Esophagus muscularis mucosa (tissue), 4 donors: ENCODE data around the gene RELB. TPM values are rescaled to one million over a fixed set of nuclear protein-coding genes. Genes with fewer than 3 reads are reported as not detected.

Experiments
- DNase-seq: peaks from one replicate; pipeline ENCODE4 v3.0.0-alpha.2; 2017; ENCODE audit errors: extremely low spot score
- H3K27ac ChIP-seq, 4 donors: fragments of 200-600 bp; sonication (generic); replicated peaks in 1 of 4; 1 replicate in 3 of 4; 2 replicates in 1 of 4; pipeline ENCODE4 v1.5.1; 2016 to 2019; ENCODE audit warnings: mild to moderate bottlenecking in 1 of 4
- H3K27me3 ChIP-seq, 4 donors: fragments of 200-600 bp; sonication (generic); one replicate each; pipeline versions ENCODE4 v1.5.1 to v1.6.0; 2016 to 2019
- H3K36me3 ChIP-seq, 4 donors: fragments of 200-600 bp; sonication (generic); one replicate each; pipeline ENCODE4 v1.5.1; 2016 to 2019
- H3K4me1 ChIP-seq, 4 donors: fragments of 200-600 bp; sonication (generic); one replicate each; pipeline ENCODE4 v1.5.1; 2016 to 2019
- H3K4me3 ChIP-seq, 4 donors: fragments of 200-600 bp; sonication (generic); 1 replicate in 2 of 4; 2 replicates in 2 of 4; pipeline ENCODE4 v1.5.1; 2016 to 2019; ENCODE audit warnings: mild to moderate bottlenecking in 4 of 4, moderate library complexity in 1 of 4
- H3K9me3 ChIP-seq, 4 donors: fragments of 200-600 bp; sonication (generic); 1 replicate in 3 of 4; 2 replicates in 1 of 4; pipeline ENCODE4 v1.5.1; 2016 to 2019
- EP300 ChIP-seq: sonication (generic); formaldehyde crosslinking; IDR thresholded peaks from one replicate; pipeline ENCODE4 v1.6.1; 2017; ENCODE audit warnings: antibody characterized with exemption
- POLR2A ChIP-seq: fragments of 450-650 bp; IDR thresholded peaks from one replicate; pipeline ENCODE4 v1.6.1; 2017; ENCODE audit warnings: antibody characterized with exemption, moderate library complexity, mild to moderate bottlenecking, low read depth
- POLR2AphosphoS5 ChIP-seq, 2 donors: sonication (generic); formaldehyde crosslinking; IDR thresholded peaks; one replicate each; pipeline ENCODE4 v1.6.1; 2017; ENCODE audit warnings: antibody characterized with exemption in 2 of 2
- WGBS: methylation state at CpG from one replicate; pipeline ENCODE4 v1.1.5; 2018; 5-methylcytosine and 5-hydroxymethylcytosine counted together
- intact Hi-C: fragments of 100-400 bp; cut with DNase I; formaldehyde crosslinking; loops from one replicate; pipeline ENCODE4 v1.15.1; 2023
- total RNA-seq, 4 donors: library from RNA; depleted of rRNA; stranded (reverse); fragments of >200 nt; gene quantifications; one replicate each; pipeline versions ENCODE4 v1.1.0 to v1.2.1, GENCODE V29; 2016
- TF ChIP-seq, protein P1 (sequence below), 3 experiments: fragments of 200-600 bp in 2 of 3; fragments of 450-650 bp in 1 of 3; sonication (generic) in 2 of 3; IDR thresholded peaks; one replicate each; pipeline ENCODE4 v1.5.1; 2017 to 2019; ENCODE audit warnings: antibody characterized with exemption in 3 of 3, mild to moderate bottlenecking in 2 of 3, moderate library complexity in 1 of 3

RELB gene
- total RNA-seq, 4 donors from 2014 or later, result 5.8 to 15.9 (median 7.5) TPM

- Histone ChIP-seq H3K4me1 (peaks cover 0 to 4% (median under 1%) of the 10 kb centered on the region in 4 donors), H3K27ac (no peak overlapping the region), H3K4me3 (no peak overlapping the region), H3K36me3 (peaks cover 40 to 98% (median 94%) of the 10 kb centered on the region in 4 donors), H3K9me3 (no peaks in the 10 kb centered on the region), H3K27me3 (no peaks in the 10 kb centered on the region)
- intact Hi-C loops, result no loop called here
- TF ChIP-seq, protein P1, sequence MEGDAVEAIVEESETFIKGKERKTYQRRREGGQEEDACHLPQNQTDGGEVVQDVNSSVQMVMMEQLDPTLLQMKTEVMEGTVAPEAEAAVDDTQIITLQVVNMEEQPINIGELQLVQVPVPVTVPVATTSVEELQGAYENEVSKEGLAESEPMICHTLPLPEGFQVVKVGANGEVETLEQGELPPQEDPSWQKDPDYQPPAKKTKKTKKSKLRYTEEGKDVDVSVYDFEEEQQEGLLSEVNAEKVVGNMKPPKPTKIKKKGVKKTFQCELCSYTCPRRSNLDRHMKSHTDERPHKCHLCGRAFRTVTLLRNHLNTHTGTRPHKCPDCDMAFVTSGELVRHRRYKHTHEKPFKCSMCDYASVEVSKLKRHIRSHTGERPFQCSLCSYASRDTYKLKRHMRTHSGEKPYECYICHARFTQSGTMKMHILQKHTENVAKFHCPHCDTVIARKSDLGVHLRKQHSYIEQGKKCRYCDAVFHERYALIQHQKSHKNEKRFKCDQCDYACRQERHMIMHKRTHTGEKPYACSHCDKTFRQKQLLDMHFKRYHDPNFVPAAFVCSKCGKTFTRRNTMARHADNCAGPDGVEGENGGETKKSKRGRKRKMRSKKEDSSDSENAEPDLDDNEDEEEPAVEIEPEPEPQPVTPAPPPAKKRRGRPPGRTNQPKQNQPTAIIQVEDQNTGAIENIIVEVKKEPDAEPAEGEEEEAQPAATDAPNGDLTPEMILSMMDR (IDR thresholded peaks at IDR 0.05), result no peak
- TF ChIP-seq POLR2AphosphoS5 (IDR thresholded peaks at IDR 0.05) (no peak), EP300 (no peak), POLR2A (no peak)
- DNase-seq, result no peak
- WGBS, result 91% methylated on average over 7 of the region's 9 CpGs
These were observed 17.3 kb upstream of the RELB start for GRCh38 chr19:44984005-44984404.

DNA sequence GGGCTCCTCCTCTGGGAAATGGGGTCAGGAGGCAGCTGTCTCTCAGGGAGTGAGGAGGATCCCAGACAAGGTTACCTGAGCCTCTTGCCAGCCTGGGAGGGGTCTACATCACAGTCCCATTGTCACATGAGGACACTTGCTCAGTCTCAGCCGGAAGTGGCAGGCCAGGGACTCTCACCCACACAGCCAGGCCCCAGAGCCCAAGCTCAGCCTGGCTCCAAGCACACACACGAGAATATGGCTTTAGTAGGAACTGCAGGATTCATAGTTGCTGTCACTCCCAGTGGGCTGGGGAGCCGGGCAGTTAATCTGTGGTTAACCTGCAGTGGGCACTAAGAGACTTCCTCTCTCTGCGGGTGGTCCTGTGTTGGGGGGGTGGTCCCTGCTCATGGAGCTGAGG, 15.8 kb upstream of the RELB start:
- TF ChIP-seq POLR2AphosphoS5 (IDR thresholded peaks at IDR 0.05) (no peak), EP300 (no peak), POLR2A (no peak)
- TF ChIP-seq, protein P1 (IDR thresholded peaks at IDR 0.05), result no peak
- Histone ChIP-seq H3K27me3 (no peaks in the 10 kb centered on the region), H3K9me3 (no peaks in the 10 kb centered on the region), H3K4me3 (no peak overlapping the region), H3K4me1 (peaks cover 0 to 7% (median 1%) of the 10 kb centered on the region in 4 donors), H3K36me3 (peaks cover 35 to 98% (median 92%) of the 10 kb centered on the region in 4 donors), H3K27ac (no peak overlapping the region)
- WGBS, result 100% methylated on average over 1 of the region's 4 CpGs
- intact Hi-C loops, result no loop called here
- no peak for DNase-seq

- intact Hi-C loops, result no loop called here
- TF ChIP-seq POLR2AphosphoS5 (IDR thresholded peaks at IDR 0.05) (no peak), POLR2A (no peak), EP300 (no peak)
- TF ChIP-seq, protein P1 (IDR thresholded peaks at IDR 0.05), result no peak
- 89% methylated on average over 7 of the region's 7 CpGs for WGBS
- Histone ChIP-seq H3K4me3 (no peak overlapping the region), H3K9me3 (no peaks in the 10 kb centered on the region), H3K27ac (no peak overlapping the region), H3K27me3 (no peaks in the 10 kb centered on the region), H3K4me1 (peaks cover 0 to 7% (median 1%) of the 10 kb centered on the region in 4 donors), H3K36me3 (peaks cover 44 to 100% (median 93%) of the 10 kb centered on the region in 4 donors)
- DNase-seq, result no peak
These were observed 14.9 kb upstream of the RELB start for GRCh38 chr19:44986389-44986788.

GRCh38 chr19:44987148-44987675, 14.1 kb upstream of the RELB start:
- TF ChIP-seq EP300 (no peak), POLR2AphosphoS5 (IDR thresholded peaks at IDR 0.05) (no peak), POLR2A (no peak)
- H3K27me3 ChIP-seq, result no peaks in the 10 kb centered on the region
- H3K27ac ChIP-seq, result no peak overlapping the region
- no peak for DNase-seq
- no peaks in the 10 kb centered on the region for H3K9me3 ChIP-seq
- intact Hi-C loops, result no loop called here
- 89% methylated on average over 13 of the region's 20 CpGs for WGBS
- no peak overlapping the region for H3K4me3 ChIP-seq
- peaks cover 0 to 7% (median 1%) of the 10 kb centered on the region in 4 donors for H3K4me1 ChIP-seq
- peaks cover 51 to 100% (median 94%) of the 10 kb centered on the region in 4 donors for H3K36me3 ChIP-seq

DNA sequence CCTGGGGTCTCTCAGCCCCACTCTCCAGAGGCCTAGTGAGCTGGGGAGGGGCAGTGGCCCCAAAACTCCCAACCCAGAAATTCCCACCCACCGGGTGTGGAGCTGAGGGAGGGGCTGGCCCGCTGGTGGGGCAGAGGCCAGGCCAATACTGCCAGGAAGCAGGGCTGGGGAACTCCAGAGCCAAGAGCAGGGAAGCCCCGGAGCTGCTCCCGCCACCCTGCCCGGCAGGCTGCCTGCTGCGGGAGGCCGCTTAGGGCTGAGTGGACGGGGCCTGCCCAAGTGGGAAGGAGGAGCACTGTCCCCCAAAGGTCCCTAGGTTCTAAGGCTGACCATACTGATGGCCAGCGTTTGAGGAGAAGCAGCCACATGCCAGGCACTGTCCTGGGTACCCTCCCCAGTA, 13.0 kb upstream of the RELB start:
- Histone ChIP-seq H3K9me3 (no peaks in the 10 kb centered on the region), H3K4me3 (no peak overlapping the region), H3K27me3 (no peaks in the 10 kb centered on the region), H3K27ac (no peak overlapping the region), H3K36me3 (peaks cover 60 to 99% (median 94%) of the 10 kb centered on the region in 4 donors), H3K4me1 (peaks cover 0 to 7% (median 1%) of the 10 kb centered on the region in 4 donors)
- WGBS, result 89% methylated on average over 9 of the region's 9 CpGs
- TF ChIP-seq POLR2AphosphoS5 (IDR thresholded peaks at IDR 0.05) (no peak), POLR2A (no peak), EP300 (no peak)
- TF ChIP-seq, protein P1 (IDR thresholded peaks at IDR 0.05), result no peak
- no peak for DNase-seq
- intact Hi-C loops, result no loop called here
